Erythroblast (primary cell): ENCODE measurements around the gene HNF1B.

ENCODE experiments used
- GATA1 ChIP-seq: IDR thresholded peaks from 2 replicates; pipeline ENCODE4 v1.6.1; 2011; ENCODE audit warnings: low read depth, mild to moderate bottlenecking, control low read depth, low read length, moderate library complexity
- POLR2A ChIP-seq: IDR thresholded peaks from 2 replicates; pipeline ENCODE4 v1.6.1; 2011; ENCODE audit warnings: mild to moderate bottlenecking, low read length

DNA sequence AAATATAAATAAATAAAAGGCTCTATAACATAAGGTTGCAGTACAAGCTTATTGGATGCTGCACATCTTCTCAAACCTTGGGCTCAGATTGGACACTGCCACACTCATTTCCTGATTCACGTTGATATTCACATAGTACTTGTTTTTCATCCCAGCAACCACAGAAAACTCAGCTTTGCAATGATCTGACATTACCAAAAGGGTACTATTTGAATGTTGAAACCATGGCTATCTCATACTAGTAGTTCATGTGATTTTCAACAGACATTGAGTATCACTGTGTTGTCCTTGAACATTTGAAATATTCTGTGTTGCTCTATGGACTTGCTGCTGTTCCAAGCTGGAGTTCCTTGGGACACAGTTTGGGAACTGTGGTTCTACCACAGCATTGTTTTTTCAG, 87.7 kb downstream of the HNF1B start:
- TF ChIP-seq POLR2A (no peak), GATA1 (no peak)
